22Rv1 (cell line): ENCODE results near the gene CST8.

Experiments
- CTCF ChIP-seq: fragments of 450-650 bp; IDR thresholded peaks from 2 replicates; pipeline ENCODE4 v1.5.1; 2017; ENCODE audit warnings: mild to moderate bottlenecking
- ZFX ChIP-seq: fragments of 450-650 bp; IDR thresholded peaks from 2 replicates; pipeline ENCODE4 v1.6.1; 2017; ENCODE audit warnings: antibody characterized with exemption, borderline replicate concordance

GRCh38 chr20:23514848-23515247, 23.9 kb downstream of the CST8 start:
- TF ChIP-seq CTCF: no peak
- no peak for TF ChIP-seq ZFX
